ENCODE data around the gene PAPPA.

Gene PAPPA

GRCh38 chr9:116322521-116322920 lies 168.9 kb downstream of the PAPPA start:
- ChIA-PET CTCF (no interaction called here), POLR2A (no interaction called here)
- DNase-seq (ENCODE audit: extremely low spot score): no peak
- TF ChIP-seq CTCF (IDR thresholded peaks at IDR 0.05; ENCODE audit: control extremely low read depth, extremely low read depth, low read depth, missing control alignments): no peak

GRCh38 chr9:116323012-116323411 lies 169.4 kb downstream of the PAPPA start:
- TF ChIP-seq CTCF (IDR thresholded peaks at IDR 0.05; ENCODE audit: control extremely low read depth, extremely low read depth, low read depth, missing control alignments): no peak
- DNase-seq (ENCODE audit: extremely low spot score): no peak
- CTCF ChIA-PET: no interaction called here
- POLR2A ChIA-PET: no interaction called here

- POLR2A ChIA-PET: no interaction called here
- no peak for DNase-seq (ENCODE audit: extremely low spot score)
- CTCF ChIA-PET: no interaction called here
- TF ChIP-seq CTCF (IDR thresholded peaks at IDR 0.05; ENCODE audit: control extremely low read depth, extremely low read depth, low read depth, missing control alignments): no peak
Observed at GRCh38 chr9:116323571-116323970, 170.0 kb downstream of the PAPPA start.

GRCh38 chr9:116325924-116326323 lies 172.3 kb downstream of the PAPPA start:
- ChIA-PET POLR2A (no interaction called here), CTCF (interaction anchor here (0.7 kb wide), 1 partner anchor 59 kb away, joined by 3 read pairs; no protein-coding TSS in a partner anchor)
- no peak for TF ChIP-seq CTCF (IDR thresholded peaks at IDR 0.05; ENCODE audit: control extremely low read depth, extremely low read depth, low read depth, missing control alignments)
- DNase-seq (ENCODE audit: extremely low spot score): no peak

GRCh38 chr9:116327701-116328405 lies 174.3 kb downstream of the PAPPA start:
- no peak for DNase-seq (ENCODE audit: extremely low spot score)
- ChIA-PET CTCF (interaction anchor here (1.2 kb wide), 1 partner anchor 9 kb away, joined by 3 read pairs; no protein-coding TSS in a partner anchor), POLR2A (no interaction called here)
- TF ChIP-seq CTCF (IDR thresholded peaks at IDR 0.05; ENCODE audit: control extremely low read depth, extremely low read depth, low read depth, missing control alignments): no peak

GRCh38 chr9:116329470-116329869 lies 175.9 kb downstream of the PAPPA start:
- ChIA-PET POLR2A (no interaction called here), CTCF (no interaction called here)
- TF ChIP-seq CTCF (IDR thresholded peaks at IDR 0.05; ENCODE audit: control extremely low read depth, extremely low read depth, low read depth, missing control alignments): no peak
- no peak for DNase-seq (ENCODE audit: extremely low spot score)

Data from GM10248 (cell line).